ENCODE measurements around the gene POMT1. TPM values are rescaled to one million over a fixed set of nuclear protein-coding genes. Genes with fewer than 3 reads are reported as not detected.

The POMT1 gene
- total RNA-seq, 2 experiments from 2014 or later = 30.2 to 35.9 TPM

- ATAC-seq (no peak), DNase-seq (no peak)
- TF ChIP-seq, protein P1, sequence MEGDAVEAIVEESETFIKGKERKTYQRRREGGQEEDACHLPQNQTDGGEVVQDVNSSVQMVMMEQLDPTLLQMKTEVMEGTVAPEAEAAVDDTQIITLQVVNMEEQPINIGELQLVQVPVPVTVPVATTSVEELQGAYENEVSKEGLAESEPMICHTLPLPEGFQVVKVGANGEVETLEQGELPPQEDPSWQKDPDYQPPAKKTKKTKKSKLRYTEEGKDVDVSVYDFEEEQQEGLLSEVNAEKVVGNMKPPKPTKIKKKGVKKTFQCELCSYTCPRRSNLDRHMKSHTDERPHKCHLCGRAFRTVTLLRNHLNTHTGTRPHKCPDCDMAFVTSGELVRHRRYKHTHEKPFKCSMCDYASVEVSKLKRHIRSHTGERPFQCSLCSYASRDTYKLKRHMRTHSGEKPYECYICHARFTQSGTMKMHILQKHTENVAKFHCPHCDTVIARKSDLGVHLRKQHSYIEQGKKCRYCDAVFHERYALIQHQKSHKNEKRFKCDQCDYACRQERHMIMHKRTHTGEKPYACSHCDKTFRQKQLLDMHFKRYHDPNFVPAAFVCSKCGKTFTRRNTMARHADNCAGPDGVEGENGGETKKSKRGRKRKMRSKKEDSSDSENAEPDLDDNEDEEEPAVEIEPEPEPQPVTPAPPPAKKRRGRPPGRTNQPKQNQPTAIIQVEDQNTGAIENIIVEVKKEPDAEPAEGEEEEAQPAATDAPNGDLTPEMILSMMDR (IDR thresholded peaks at IDR 0.05) = no peak
- intact Hi-C loops (cut with micrococcal nuclease) = no loop called here
- H3K27ac Mint-ChIP-seq = no peak overlapping the region
- peaks cover 50% of the 10 kb centered on the region for H3K36me3 Mint-ChIP-seq (ENCODE audit: low read depth)
- peaks cover 2% of the 10 kb centered on the region for H3K9me3 Mint-ChIP-seq
- ChIA-PET CTCF (interaction anchor here (1.3 kb wide), 1 partner anchor 125 kb away, joined by 4 read pairs; no protein-coding TSS in a partner anchor), POLR2A (interaction anchor here (0.6 to 1.4 kb wide), 2 partner anchors 17 to 171 kb away, joined by 3 read pairs; no protein-coding TSS in a partner anchor)
- no peaks in the 10 kb centered on the region for H3K4me1 Mint-ChIP-seq (ENCODE audit: low read depth)
- H3K27me3 Mint-ChIP-seq = no peaks in the 10 kb centered on the region
- no peak overlapping the region for H3K4me3 Mint-ChIP-seq
These were observed 28.8 kb upstream of the POMT1 start for GRCh38 chr9:131473891-131474290.

- TF ChIP-seq, protein P1 (IDR thresholded peaks at IDR 0.05) = no peak
- ChIA-PET CTCF (interaction anchor here (1.3 kb wide), 1 partner anchor 125 kb away, joined by 4 read pairs; no protein-coding TSS in a partner anchor), POLR2A (interaction anchor here (1.4 kb wide), 1 partner anchor 18 kb away, joined by 3 read pairs; no protein-coding TSS in a partner anchor)
- Mint-ChIP-seq H3K36me3 (ENCODE audit: low read depth) (peaks cover 51% of the 10 kb centered on the region), H3K4me1 (ENCODE audit: low read depth) (peaks cover 4% of the 10 kb centered on the region), H3K27ac (no peak overlapping the region), H3K4me3 (no peak overlapping the region), H3K27me3 (no peaks in the 10 kb centered on the region), H3K9me3 (peaks cover 2% of the 10 kb centered on the region)
- intact Hi-C loops (cut with micrococcal nuclease) = no loop called here
- ATAC-seq = no peak
- DNase-seq = no peak
These were observed 28.0 kb upstream of the POMT1 start for GRCh38 chr9:131474711-131475110.

DNA sequence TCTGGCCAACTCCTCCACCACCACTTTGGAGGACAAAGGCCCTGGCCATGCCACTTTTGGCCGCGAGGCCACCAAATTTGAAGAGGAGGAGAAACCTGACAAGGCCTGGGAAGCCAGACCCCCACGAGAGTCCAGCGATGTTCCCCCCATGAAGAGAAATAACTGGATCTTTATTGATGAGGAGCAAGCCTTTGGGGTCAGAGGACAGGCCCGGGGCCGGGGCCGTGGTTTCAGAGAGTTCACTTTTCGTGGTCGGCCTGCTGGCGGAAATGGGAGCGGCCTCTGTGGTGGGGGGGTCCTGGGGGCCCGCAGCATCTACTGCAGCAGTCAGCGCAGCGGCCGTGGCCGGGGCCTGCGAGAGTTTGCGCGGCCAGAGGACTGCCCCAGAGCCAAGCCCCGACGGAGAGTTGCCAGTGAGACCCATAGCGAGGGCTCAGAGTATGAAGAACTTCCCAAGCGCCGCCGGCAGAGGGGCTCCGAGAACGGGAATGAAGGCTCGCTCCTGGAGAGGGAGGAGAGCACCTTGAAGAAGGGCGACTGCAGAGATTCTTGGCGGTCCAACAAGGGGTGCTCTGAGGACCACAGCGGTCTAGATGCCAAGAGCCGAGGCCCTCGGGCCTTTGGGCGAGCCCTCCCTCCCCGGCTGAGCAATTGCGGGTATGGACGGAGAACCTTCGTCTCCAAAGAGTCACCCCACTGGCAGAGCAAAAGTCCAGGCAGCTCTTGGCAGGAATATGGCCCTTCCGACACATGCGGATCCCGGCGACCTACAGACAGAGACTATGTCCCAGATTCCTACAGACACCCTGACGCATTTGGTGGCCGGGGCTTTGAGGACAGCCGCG is 27.4 kb upstream of the POMT1 start:
- Mint-ChIP-seq H3K27me3 (no peaks in the 10 kb centered on the region), H3K27ac (no peak overlapping the region), H3K36me3 (ENCODE audit: low read depth) (peaks cover 49% of the 10 kb centered on the region), H3K4me3 (no peak overlapping the region), H3K4me1 (ENCODE audit: low read depth) (peaks cover 10% of the 10 kb centered on the region), H3K9me3 (peaks cover 2% of the 10 kb centered on the region)
- ATAC-seq = no peak
- TF ChIP-seq, protein P1 (IDR thresholded peaks at IDR 0.05) = no peak
- ChIA-PET POLR2A (interaction anchor here (1.4 kb wide), 1 partner anchor 18 kb away, joined by 3 read pairs; no protein-coding TSS in a partner anchor), CTCF (no interaction called here)
- intact Hi-C loops (cut with micrococcal nuclease) = no loop called here
- DNase-seq = no peak

GRCh38 chr9:131475956-131476776 is 26.6 kb upstream of the POMT1 start:
- Mint-ChIP-seq H3K27ac (no peak overlapping the region), H3K9me3 (no peaks in the 10 kb centered on the region), H3K36me3 (ENCODE audit: low read depth) (peaks cover 40% of the 10 kb centered on the region), H3K4me1 (ENCODE audit: low read depth) (peaks cover 10% of the 10 kb centered on the region), H3K27me3 (no peaks in the 10 kb centered on the region), H3K4me3 (no peak overlapping the region)
- intact Hi-C loops (cut with micrococcal nuclease) = no loop called here
- ATAC-seq (no peak), DNase-seq (no peak)
- POLR2A ChIA-PET = no interaction called here
- TF ChIP-seq, protein P1 (IDR thresholded peaks at IDR 0.05) = peak; percentile 30
- CTCF ChIA-PET = no interaction called here

All from activated CD8-positive, alpha-beta T cell treated with anti-CD3 and anti-CD28 coated beads for 36 hours (primary cell).